ENCODE data around the gene TBC1D22A.

The TBC1D22A gene

DNA sequence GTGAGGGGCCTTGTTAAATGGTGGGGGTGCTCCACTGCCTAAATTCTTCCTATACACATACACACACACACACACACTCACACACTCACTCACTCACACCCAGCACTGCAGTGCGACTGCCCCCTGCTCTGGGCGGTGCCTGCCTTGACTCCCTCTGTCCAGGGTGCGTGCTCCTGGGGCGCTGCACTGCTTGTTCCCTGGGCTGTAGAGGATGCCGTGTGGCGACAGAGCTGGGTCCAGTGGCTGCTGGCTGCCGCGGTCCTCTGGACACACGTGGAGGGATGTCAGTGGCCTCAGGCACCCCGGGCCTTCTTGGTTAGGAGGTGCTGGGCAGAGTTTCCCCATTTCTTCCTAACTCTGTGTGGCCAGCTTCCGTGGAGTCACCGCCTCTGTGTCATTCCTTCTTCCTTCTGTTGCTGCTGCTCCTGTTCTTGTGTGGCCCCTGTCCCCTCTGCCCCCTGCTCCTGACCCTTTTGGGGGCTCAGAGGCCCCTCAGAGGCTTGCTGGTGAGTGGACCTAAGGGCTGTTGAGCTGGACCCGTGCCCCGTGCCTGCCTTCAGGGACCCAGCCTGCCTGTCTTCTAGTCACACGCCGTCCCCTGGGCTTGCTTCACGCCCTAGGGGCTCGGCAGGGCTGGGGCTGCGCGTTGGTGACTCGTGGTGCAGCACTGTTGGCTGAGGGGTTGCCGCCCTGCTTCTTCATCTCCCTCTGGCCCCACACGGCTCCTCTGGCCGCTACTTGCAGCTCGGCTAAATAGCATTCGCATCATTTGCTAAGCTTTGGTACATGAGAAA is 147.0 kb downstream of the TBC1D22A start:
- no peak for DNase-seq (ENCODE audit: low read depth)

- no peak for DNase-seq (ENCODE audit: low read depth)
Observed at GRCh38 chr22:46910624-46911023, 148.2 kb downstream of the TBC1D22A start.

- no peak for DNase-seq (ENCODE audit: low read depth)
Observed at GRCh38 chr22:46911346-46911745, 148.9 kb downstream of the TBC1D22A start.

GRCh38 chr22:46913351-46913750 is 150.9 kb downstream of the TBC1D22A start:
- no peak for DNase-seq (ENCODE audit: low read depth)

DNA sequence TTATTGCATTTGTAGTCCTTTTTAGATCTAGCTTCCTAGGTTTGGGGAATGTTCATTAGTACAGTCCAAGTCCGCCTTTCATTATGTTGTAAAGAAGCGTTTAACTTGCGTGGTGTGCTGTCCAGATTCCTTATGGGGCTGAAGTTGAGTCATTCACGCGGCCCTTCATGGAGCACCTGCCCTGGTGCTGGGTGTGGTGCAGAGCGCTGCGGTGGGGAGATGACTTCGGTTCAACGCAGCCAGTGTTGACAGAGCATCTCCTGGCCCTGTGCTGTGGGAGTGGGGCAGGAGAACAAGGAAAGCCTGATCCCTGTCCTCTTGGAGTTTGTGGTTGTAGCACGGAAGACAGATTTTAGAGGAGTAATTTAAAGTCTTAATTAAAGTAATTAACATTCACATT is 152.0 kb downstream of the TBC1D22A start:
- DNase-seq (ENCODE audit: low read depth) = no peak

GRCh38 chr22:46914916-46915894 is 152.8 kb downstream of the TBC1D22A start:
- no peak for DNase-seq (ENCODE audit: low read depth)

DNA sequence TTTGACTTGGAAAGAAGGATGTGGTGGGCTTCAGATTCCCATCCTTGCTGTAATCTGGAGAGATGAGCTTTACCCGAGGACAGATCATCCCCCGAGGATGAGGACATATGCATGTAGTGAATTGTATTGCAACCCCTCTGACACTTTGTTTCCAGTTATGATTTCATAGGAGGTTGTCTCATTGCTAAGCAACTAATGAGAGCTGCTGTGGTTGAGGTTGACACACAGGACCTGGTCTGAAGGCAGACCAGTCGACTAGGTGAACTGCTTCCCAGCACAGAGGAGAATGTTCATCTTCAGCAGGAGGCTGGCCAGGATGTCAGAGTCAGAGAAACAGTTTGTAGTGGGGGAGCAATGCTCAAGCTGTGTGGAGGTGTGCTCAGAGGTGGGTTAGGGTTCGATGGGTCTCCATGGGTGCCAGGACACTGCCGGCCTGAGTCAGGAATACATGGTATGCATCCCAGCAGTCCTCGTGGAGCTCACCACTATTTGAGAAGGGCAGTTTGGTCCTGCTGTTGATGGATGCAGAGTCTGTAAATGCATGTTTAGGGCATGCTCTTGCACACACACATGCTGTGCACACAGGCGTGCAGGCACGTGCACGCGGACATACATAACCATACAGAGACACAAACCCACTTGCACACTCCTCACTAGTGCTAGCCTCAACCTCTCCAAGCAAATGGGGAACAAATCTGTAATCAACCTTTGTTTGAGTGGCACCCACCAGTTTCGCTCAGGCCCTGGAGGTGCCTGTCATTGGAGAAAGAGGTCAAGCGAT is 153.7 kb downstream of the TBC1D22A start:
- no peak for DNase-seq (ENCODE audit: low read depth)

- no peak for DNase-seq (ENCODE audit: low read depth)
Observed at GRCh38 chr22:46916886-46917770, 154.7 kb downstream of the TBC1D22A start.

DNA sequence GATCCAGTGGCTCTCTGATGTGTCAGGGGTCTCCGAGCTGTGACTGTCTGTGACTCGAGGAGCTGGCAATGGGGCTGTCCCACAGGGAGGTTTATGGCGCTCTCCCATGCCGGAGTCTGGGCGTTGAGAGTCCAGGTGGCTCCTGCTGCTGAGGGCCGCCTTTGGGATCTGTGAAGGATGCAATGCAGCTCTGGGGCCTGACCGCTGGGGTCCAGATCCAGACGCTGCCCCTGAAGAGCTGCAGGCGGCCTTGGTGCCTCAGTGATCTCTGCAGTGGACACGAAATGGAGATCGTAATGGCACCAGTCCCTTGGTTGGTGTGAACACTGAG is 155.3 kb downstream of the TBC1D22A start:
- DNase-seq (ENCODE audit: low read depth) = no peak

- DNase-seq (ENCODE audit: low read depth) = no peak
Observed at GRCh38 chr22:46918197-46918596, 155.7 kb downstream of the TBC1D22A start.

- DNase-seq (ENCODE audit: low read depth) = no peak
Observed at GRCh38 chr22:46922037-46922436, 159.6 kb downstream of the TBC1D22A start.

GRCh38 chr22:46923394-46923793 is 160.9 kb downstream of the TBC1D22A start:
- DNase-seq (ENCODE audit: low read depth) = no peak

- no peak for DNase-seq (ENCODE audit: low read depth)
Observed at GRCh38 chr22:46925818-46926217, 163.4 kb downstream of the TBC1D22A start.

- no peak for DNase-seq (ENCODE audit: low read depth)
Observed at GRCh38 chr22:46929046-46929709, 166.7 kb downstream of the TBC1D22A start.

DNA sequence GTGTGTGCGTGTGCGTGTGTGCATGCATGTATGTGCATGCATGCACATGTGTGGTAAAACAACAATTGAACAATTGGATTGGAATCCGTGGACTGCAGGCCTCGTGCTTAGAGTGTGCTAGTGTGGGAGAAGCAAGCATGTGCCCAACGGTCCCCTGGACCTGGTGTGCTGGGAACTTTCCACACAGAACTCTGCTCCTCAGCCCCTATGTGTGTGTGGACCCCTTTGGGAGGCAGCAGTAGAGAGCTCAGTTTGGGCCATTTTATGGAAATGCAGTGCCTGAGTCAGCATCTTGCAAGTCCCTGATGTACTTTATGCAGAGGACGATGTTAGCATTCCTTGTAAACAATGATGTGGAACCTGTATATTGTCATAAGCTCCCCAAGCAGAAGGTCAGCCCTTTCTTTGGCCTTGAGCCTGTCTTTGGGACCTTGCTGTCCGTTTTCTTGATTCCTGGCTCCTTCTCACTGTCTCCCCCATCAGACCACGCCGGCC is 167.3 kb downstream of the TBC1D22A start:
- no peak for DNase-seq (ENCODE audit: low read depth)

GRCh38 chr22:46931414-46931813 is 169.0 kb downstream of the TBC1D22A start:
- DNase-seq (ENCODE audit: low read depth) = no peak

DNA sequence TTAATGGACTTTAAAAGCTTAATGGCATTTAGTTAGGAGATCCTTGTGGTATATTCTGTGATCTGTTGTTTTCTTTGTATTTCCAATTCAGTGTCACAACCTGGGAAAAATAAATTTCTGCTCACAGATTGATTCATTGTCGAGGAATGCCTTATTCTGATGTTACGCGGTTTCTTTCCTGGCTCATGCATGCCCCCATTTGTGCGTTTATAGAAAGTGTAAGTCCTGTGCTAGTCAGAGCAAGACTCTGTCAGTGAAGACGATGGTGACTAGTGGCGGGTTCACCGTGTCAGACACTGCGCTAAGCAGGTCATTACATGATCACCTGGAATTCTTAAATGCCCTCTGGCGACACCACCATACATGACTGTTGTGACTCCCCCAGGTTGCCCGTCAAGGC is 169.4 kb downstream of the TBC1D22A start:
- DNase-seq (ENCODE audit: low read depth) = no peak

DNA sequence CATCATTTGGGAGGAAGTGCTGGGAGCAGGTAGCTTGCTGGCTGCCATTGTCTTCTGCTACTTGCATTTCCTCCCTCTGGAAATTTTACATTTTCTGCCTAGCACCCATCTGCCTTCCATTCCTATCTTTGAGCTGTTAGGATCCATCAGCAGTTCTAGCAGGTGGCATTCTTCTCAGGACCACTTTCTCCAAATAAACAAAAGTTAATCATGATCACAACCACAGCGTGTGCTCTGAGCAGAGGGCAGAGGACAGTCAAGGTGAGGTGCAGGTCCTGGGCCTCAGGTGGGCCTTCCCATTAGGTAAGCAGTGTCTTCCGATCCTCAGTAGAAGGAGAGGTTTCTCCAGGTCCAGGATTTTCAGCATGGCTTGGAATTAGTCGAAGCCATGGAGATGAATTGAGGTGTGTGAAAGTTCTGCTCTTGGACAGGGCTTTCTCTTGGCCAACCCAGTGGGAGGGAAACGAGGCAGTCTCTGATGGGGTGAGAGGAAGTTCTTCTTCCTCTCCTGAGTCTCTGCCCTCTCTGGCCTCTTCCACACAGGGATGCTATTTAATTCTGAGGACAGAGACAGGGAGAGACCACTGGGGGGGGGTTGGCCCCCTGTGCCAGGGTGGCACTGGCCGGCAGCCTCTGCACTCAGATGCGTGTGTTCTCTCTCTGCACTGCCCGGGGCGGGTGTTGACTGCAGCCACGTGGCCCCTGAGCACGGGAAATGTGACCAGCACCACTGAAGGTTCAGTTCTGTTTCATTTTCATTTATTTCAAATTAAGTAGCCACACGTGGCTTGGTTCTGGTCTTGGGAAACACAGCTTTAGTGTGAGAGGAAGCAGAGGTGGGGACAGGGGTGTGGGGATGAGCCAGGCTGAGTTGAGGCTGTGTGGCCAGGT is 170.8 kb downstream of the TBC1D22A start:
- DNase-seq (ENCODE audit: low read depth) = no peak

- DNase-seq (ENCODE audit: low read depth) = no peak
Observed at GRCh38 chr22:46934172-46934745, 171.8 kb downstream of the TBC1D22A start.

Data from stimulated activated CD8-positive, alpha-beta memory T cell treated with anti-CD3 and anti-CD28 coated beads, Interleukin-12 subunit alpha, Interleukin-12 subunit beta, amount 100 ng/mL, for 4 hours (primary cell).